GM12878 (cell line): ENCODE results near the gene PPARD. TPM values are rescaled to one million over a fixed set of nuclear protein-coding genes. Genes with fewer than 3 reads are reported as not detected.

ENCODE experiments used
- BMI1 ChIP-seq: fragments of 450-650 bp; IDR thresholded peaks from 2 replicates; pipeline ENCODE4 v1.6.1; 2016; ENCODE audit warnings: mild to moderate bottlenecking, moderate library complexity, borderline replicate concordance
- CEBPB ChIP-seq, 2 experiments: fragments of 150-350 bp in 1 of 2; IDR thresholded peaks; 2 replicates each; pipeline ENCODE4 v1.6.1; 2012 to 2014; ENCODE audit warnings: low read depth in 2 of 2, low read length in 2 of 2, borderline replicate concordance in 1 of 2, inconsistent platforms in 1 of 2
- CREB1 ChIP-seq: IDR thresholded peaks from 2 replicates; pipeline ENCODE4 v1.6.1; 2012; ENCODE audit warnings: low read depth, mild to moderate bottlenecking, inconsistent platforms
- CREM ChIP-seq: IDR thresholded peaks from 2 replicates; pipeline ENCODE4 v1.6.1; 2014; ENCODE audit warnings: antibody characterized with exemption, low read depth
- E4F1 ChIP-seq: fragments of 450-650 bp; IDR thresholded peaks from 2 replicates; pipeline ENCODE4 v1.6.1; 2018; ENCODE audit warnings: borderline replicate concordance, mild to moderate bottlenecking; ENCODE audit not compliant: partially characterized antibody
- EED ChIP-seq: sonication (generic); IDR thresholded peaks from 2 replicates; pipeline ENCODE4 v1.6.1; 2016; ENCODE audit warnings: antibody characterized with exemption, low read depth
- FOXK2 ChIP-seq: fragments of 450-650 bp; IDR thresholded peaks from 2 replicates; pipeline ENCODE4 v1.6.1; 2017; ENCODE audit warnings: mild to moderate bottlenecking, moderate library complexity
- HDAC6 ChIP-seq: fragments of 200-600 bp; sonication (generic); IDR thresholded peaks from one replicate; pipeline ENCODE4 v1.8.0; 2017; ENCODE audit warnings: antibody characterized with exemption; ENCODE audit not compliant: unreplicated experiment
- IKZF2 ChIP-seq, 2 experiments: fragments of 450-650 bp; IDR thresholded peaks; 2 replicates each; pipeline ENCODE4 v1.6.1; 2017; ENCODE audit warnings: mild to moderate bottlenecking in 2 of 2, moderate library complexity in 2 of 2
- IRF3 ChIP-seq: fragments of 450-650 bp; IDR thresholded peaks from 2 replicates; pipeline ENCODE4 v1.6.1; 2014; ENCODE audit warnings: mild to moderate bottlenecking
- IRF4 ChIP-seq: IDR thresholded peaks from 2 replicates; pipeline ENCODE4 v1.6.1; 2011; ENCODE audit warnings: low read depth, low read length
- KLF5 ChIP-seq: fragments of 450-650 bp; IDR thresholded peaks from 2 replicates; pipeline ENCODE4 v1.6.1; 2014; ENCODE audit warnings: mild to moderate bottlenecking; ENCODE audit not compliant: partially characterized antibody
- MYC ChIP-seq: IDR thresholded peaks from 2 replicates; pipeline ENCODE4 v1.6.1; 2011; ENCODE audit warnings: mild to moderate bottlenecking, low read length, moderate library complexity, inconsistent platforms; ENCODE audit not compliant: insufficient read depth, insufficient replicate concordance, insufficient read length, severe bottlenecking
- PAX5 ChIP-seq: IDR thresholded peaks from 2 replicates; pipeline ENCODE4 v1.6.1; 2011; ENCODE audit warnings: low read depth, low read length, borderline replicate concordance
- PML ChIP-seq: IDR thresholded peaks from 2 replicates; pipeline ENCODE4 v1.6.1; 2012; ENCODE audit warnings: low read length, inconsistent platforms
- RELA ChIP-seq: fragments of 450-650 bp; IDR thresholded peaks from 2 replicates; pipeline ENCODE4 v1.8.0; 2014; ENCODE audit warnings: borderline replicate concordance; ENCODE audit not compliant: partially characterized antibody
- REST ChIP-seq: IDR thresholded peaks from 2 replicates; pipeline ENCODE4 v1.6.1; 2012; ENCODE audit warnings: mild to moderate bottlenecking, low read depth, low read length
- SIN3A ChIP-seq: IDR thresholded peaks from 2 replicates; pipeline ENCODE4 v1.6.1; 2012; ENCODE audit warnings: low read depth, low read length, improper control_type of control experiment
- SMARCA5 ChIP-seq: fragments of 450-650 bp; IDR thresholded peaks from 2 replicates; pipeline ENCODE4 v1.6.1; 2017; ENCODE audit warnings: mild to moderate bottlenecking
- STAT1 ChIP-seq: fragments of 450-650 bp; conservative IDR thresholded peaks from 2 replicates; pipeline ENCODE4 v1.6.1; 2014; ENCODE audit warnings: antibody characterized with exemption, mild to moderate bottlenecking
- TBL1XR1 ChIP-seq: IDR thresholded peaks from 2 replicates; pipeline ENCODE4 v1.6.1; 2012; ENCODE audit warnings: low read depth, low read length, improper control_type of control experiment
- ZNF217 ChIP-seq: fragments of 450-650 bp; IDR thresholded peaks from 2 replicates; pipeline ENCODE4 v1.6.1; 2017; ENCODE audit warnings: antibody characterized with exemption, mild to moderate bottlenecking
- ZSCAN29 ChIP-seq: fragments of 450-650 bp; IDR thresholded peaks from 2 replicates; pipeline ENCODE4 v1.6.1; 2017; ENCODE audit warnings: mild to moderate bottlenecking, moderate library complexity
- polyA plus RNA-seq, 11 experiments: library from polyadenylated mRNA; depleted of rRNA in 4 of 11; unstranded in 6 of 11; stranded (reverse) in 5 of 11; fragments of >200 nt; fragmentation: Nextera tagmentation in 4 of 11; fragmentation: Illumina TruSeq in 1 of 11; extraction: Ambion mirVana in 4 of 11; extraction: Trizol in 1 of 11; gene quantifications; 1 replicate in 1 of 11; 2 replicates in 10 of 11; pipeline versions ENCODE4 v1.2.1 to v1.2.3, GENCODE V29; 2011 to 2016; ENCODE audit warnings: inconsistent platforms in 2 of 11, missing spikeins in 2 of 11, low read depth in 1 of 11
- total RNA-seq, 4 experiments: library from RNA; depleted of rRNA in 3 of 4; stranded (reverse); fragments of >200 nt in 3 of 4; fragmentation: Illumina TruSeq in 1 of 4; extraction: Trizol in 1 of 4; gene quantifications; 2 replicates each; pipeline versions ENCODE4 v1.2.1 to v1.2.3, GENCODE V29; 2013 to 2021

PPARD gene
- total and polyA plus RNA-seq, 10 of the 15 experiments (the other 5 are each of a cell fraction or from before 2014, with no cell fraction given): 0.05 to 12.6 (median 6.7) TPM

- TF ChIP-seq KLF5 (no peak), SMARCA5 (peak; percentile 73), PML (no peak), MYC (no peak), STAT1 (no peak), ZSCAN29 (peak; percentile 27; the same call in 1 of the 2 replicates), PAX5 (no peak; the same call in 1 of the 2 replicates), E4F1 (no peak), CREM (peak; percentile 74), IRF3 (no peak; the same call in 1 of the 2 replicates), SIN3A (peak; percentile 70), ZNF217 (no peak), HDAC6 (no peak), IKZF2 (IDR thresholded peaks at IDR 0.05) (no peak), BMI1 (no peak), CEBPB (IDR thresholded peaks at IDR 0.05; ENCODE audit: borderline replicate concordance in 1 of 2, low read depth in 2 of 2, low read length in 2 of 2) (peak in 1 of 2 experiments; percentile 11; a peak in 1 of 4 replicates), REST (no peak), IRF4 (no peak), RELA (no peak), FOXK2 (no peak), CREB1 (peak; percentile 87), EED (0 out of 2 replicates have a peak, but pooled peaks have one; percentile 40), TBL1XR1 (0 out of 2 replicates have a peak, but pooled peaks have one; percentile 32)
Observed at GRCh38 chr6:35342258-35343091, at the start of gene PPARD (continued).
